Measurements from ENCODE around the gene DRC7. TPM values are rescaled to one million over a fixed set of nuclear protein-coding genes. Genes with fewer than 3 reads are reported as not detected.

The DRC7 gene
- total RNA-seq, 1 donor from 2014 or later: not detected

DNA sequence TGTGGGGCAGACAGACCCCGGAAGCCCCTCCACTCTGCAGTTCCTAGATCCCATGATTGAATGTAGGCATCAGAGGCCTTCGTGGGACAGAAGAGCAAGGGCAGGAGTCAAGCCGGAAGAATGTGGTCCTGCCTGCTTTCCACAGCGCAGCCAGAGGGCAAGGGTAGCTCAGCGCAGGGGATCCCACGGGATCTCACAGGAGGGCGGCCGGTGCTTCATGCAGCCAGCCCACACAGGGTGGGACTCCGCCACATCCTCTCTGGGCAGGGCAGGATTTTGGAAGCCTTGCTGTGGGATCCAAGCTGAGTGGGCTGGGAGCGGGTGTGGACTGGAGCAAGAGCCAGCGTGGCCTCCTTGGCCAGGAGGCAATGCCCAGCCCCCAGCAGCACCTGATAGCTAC lies 54.0 kb downstream of the DRC7 start:
- intact Hi-C loops (cut with DNase I): no loop called here
- Histone ChIP-seq H3K27me3 (no peaks in the 10 kb centered on the region), H3K4me3 (no peak overlapping the region), H3K36me3 (peaks cover 11 to 24% of the 10 kb centered on the region in 2 donors), H3K27ac (no peak overlapping the region), H3K9me3 (no peaks in the 10 kb centered on the region), H3K4me1 (no peaks in the 10 kb centered on the region)
- TF ChIP-seq, protein P1, sequence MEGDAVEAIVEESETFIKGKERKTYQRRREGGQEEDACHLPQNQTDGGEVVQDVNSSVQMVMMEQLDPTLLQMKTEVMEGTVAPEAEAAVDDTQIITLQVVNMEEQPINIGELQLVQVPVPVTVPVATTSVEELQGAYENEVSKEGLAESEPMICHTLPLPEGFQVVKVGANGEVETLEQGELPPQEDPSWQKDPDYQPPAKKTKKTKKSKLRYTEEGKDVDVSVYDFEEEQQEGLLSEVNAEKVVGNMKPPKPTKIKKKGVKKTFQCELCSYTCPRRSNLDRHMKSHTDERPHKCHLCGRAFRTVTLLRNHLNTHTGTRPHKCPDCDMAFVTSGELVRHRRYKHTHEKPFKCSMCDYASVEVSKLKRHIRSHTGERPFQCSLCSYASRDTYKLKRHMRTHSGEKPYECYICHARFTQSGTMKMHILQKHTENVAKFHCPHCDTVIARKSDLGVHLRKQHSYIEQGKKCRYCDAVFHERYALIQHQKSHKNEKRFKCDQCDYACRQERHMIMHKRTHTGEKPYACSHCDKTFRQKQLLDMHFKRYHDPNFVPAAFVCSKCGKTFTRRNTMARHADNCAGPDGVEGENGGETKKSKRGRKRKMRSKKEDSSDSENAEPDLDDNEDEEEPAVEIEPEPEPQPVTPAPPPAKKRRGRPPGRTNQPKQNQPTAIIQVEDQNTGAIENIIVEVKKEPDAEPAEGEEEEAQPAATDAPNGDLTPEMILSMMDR (IDR thresholded peaks at IDR 0.05): no peak
- DNase-seq (ENCODE audit: low spot score in 2 of 2): no peak

DNA sequence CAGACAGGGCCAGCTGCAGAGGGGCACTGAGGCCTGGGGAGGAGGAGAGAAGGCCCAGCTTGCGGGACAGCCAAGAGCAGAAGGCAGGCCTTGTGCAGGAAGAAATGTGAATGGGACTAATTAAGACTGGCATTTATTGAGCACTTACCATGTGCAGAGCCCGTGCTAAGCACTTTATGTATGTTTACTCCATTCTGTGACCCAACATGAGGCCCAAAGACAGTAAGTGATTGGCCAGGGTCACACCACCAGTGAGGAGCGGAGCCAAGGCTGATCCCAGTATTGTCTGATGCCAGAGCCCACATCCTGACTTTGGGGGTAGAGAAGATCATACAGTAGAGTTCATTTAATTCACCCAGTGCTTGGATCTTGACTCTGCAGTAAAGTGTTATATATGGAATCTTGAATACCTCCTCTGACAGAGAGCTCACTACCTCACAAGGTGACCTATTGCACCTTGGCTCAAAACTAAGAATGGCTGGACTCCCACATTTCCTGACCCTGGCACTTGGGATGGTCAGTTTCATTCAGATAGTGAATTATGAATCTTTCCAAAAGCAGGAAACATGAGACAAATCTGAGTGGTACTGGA lies 54.6 kb downstream of the DRC7 start:
- Histone ChIP-seq H3K4me3 (no peak overlapping the region), H3K9me3 (no peaks in the 10 kb centered on the region), H3K27ac (no peak overlapping the region), H3K27me3 (no peaks in the 10 kb centered on the region), H3K36me3 (peaks cover 5 to 24% of the 10 kb centered on the region in 2 donors), H3K4me1 (no peaks in the 10 kb centered on the region)
- DNase-seq (ENCODE audit: low spot score in 2 of 2): no peak
- intact Hi-C loops (cut with DNase I): no loop called here
- TF ChIP-seq, protein P1 (IDR thresholded peaks at IDR 0.05): no peak

DNA sequence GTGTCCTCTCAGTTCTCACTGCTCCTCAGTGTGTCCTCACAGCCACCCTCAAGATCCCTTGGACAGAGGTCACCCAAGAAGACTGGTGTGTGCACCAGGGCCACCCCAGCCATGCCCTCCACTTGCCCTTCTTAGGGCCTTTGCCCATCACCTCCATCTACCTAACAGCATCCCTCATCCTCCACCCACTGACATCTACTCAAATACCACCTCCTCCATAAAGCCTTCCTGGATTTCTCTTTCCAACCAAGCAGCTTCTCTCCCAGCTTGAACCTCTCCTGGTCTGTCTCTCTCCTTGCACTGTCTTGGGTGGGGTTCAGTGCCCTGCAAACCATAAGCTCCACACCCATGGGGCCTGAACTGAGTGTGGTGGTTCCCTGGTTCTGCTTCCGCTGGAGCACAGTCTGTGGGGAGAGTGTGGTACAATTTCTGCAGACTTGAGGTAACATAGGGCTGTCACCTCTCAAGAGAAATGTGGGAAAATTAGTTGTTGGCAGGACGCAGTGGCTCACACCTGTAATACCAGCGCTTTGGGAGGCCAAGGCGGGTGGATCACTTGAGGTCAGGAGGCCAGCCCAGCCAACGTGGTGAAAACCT lies 55.3 kb downstream of the DRC7 start:
- no peaks in the 10 kb centered on the region for H3K27me3 ChIP-seq
- no peak overlapping the region for H3K4me3 ChIP-seq
- H3K36me3 ChIP-seq: peaks cover under 1 to 24% of the 10 kb centered on the region in 2 donors
- no peaks in the 10 kb centered on the region for H3K9me3 ChIP-seq
- H3K27ac ChIP-seq: no peak overlapping the region
- no peaks in the 10 kb centered on the region for H3K4me1 ChIP-seq
- intact Hi-C loops (cut with DNase I): no loop called here
- TF ChIP-seq, protein P1 (IDR thresholded peaks at IDR 0.05): no peak
- DNase-seq (ENCODE audit: low spot score in 2 of 2): no peak

DNA sequence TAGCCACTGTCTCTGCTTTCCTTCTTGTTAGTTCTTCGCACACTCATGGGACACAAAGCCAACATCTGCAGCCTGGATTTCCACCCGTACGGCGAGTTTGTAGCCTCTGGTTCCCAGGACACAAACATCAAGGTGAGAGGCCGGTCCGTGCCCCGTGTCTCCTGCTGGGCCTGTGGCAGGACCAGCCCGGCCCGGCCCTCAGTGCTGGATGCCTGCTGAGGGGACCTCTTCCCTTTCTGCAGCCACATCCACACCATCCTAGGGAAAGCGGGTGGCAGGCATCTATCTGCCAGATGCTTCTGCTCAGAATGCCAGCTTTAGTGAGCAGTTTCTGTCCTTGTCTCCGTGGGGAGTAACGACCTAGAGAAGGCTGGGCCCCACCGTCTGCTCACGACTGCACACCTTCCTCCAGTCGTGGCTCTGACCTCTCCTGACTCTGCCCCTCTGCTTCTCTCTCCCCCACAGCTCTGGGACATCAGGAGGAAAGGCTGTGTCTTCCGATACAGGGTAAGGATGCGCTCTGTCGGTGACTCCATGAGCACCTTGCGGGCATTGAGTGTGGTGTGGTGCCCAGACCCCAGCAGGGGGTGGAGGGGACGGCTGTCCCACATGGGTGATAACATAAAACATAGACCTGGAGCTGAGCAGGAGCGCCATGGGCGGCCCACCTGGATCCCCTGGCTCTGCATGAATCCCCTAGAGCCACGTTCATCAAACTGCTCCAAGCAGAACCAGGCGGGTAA lies 56.4 kb downstream of the DRC7 start:
- TF ChIP-seq, protein P1 (IDR thresholded peaks at IDR 0.05): no peak
- no peaks in the 10 kb centered on the region for H3K27me3 ChIP-seq
- no peak overlapping the region for H3K27ac ChIP-seq
- intact Hi-C loops (cut with DNase I): no loop called here
- no peaks in the 10 kb centered on the region for H3K9me3 ChIP-seq
- no peak for DNase-seq (ENCODE audit: low spot score in 2 of 2)
- H3K36me3 ChIP-seq: peaks cover 3 to 33% of the 10 kb centered on the region in 2 donors
- no peaks in the 10 kb centered on the region for H3K4me1 ChIP-seq
- H3K4me3 ChIP-seq: no peak overlapping the region

DNA sequence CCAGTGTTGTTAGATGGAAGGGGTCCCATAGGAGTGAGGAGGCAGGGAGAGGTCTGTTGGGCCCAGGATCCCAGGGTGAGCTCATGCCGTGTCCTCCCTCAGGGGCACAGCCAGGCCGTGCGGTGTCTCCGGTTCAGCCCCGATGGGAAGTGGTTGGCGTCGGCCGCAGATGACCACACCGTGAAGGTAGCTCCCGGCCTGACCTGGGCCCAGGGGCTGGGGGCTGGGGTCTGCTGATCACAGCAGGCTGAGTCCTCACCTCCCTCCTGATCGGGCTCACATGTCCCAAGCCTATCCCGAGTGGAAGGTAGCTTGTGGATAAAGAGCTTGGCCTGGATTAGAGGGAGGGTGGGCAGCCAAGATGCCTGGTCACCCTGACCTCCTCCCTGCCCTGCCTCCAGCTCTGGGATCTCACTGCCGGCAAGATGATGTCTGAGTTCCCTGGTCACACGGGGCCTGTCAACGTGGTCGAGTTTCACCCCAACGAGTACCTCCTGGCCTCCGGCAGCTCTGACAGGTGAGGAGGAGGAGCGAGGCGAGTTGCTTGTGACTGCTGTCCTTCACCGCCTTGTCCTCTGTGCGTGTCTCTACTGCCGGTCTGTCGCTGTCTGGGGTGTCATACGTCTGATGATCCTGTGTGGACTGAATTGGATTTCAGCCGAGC lies 57.1 kb downstream of the DRC7 start:
- Histone ChIP-seq H3K9me3 (no peaks in the 10 kb centered on the region), H3K4me3 (no peak overlapping the region), H3K27me3 (no peaks in the 10 kb centered on the region), H3K36me3 (peaks cover 3 to 38% of the 10 kb centered on the region in 2 donors), H3K27ac (no peak overlapping the region), H3K4me1 (no peaks in the 10 kb centered on the region)
- no peak for DNase-seq (ENCODE audit: low spot score in 2 of 2)
- intact Hi-C loops (cut with DNase I): no loop called here
- TF ChIP-seq, protein P1 (IDR thresholded peaks at IDR 0.05): no peak
